PC-9 (cell line): ENCODE data around the gene TRAF2.

ENCODE experiments used
- CTCF ChIP-seq: fragments of 200-600 bp; sonication (generic); conservative IDR thresholded peaks from 2 replicates; pipeline ENCODE4 v1.6.1; 2017; ENCODE audit warnings: mixed run types, antibody characterized with exemption, mild to moderate bottlenecking, moderate library complexity
- EZH2 ChIP-seq: fragments of 200-600 bp; sonication (generic); IDR thresholded peaks from 2 replicates; pipeline ENCODE4 v1.8.0; 2017; ENCODE audit warnings: antibody characterized with exemption, low read depth

GRCh38 chr9:136885950-136886578 is at the start of gene TRAF2:
- no peak for TF ChIP-seq EZH2
- TF ChIP-seq CTCF, result no peak
